WTC11 (cell line): Measurements from ENCODE around the gene S100A7. TPM values are rescaled to one million over a fixed set of nuclear protein-coding genes. Genes with fewer than 3 reads are reported as not detected.

Source experiments
- ATAC-seq: fragments of 200-7000 bp; cut with Tn5 transposase; 2 replicates; pipeline ENCODE4 v1.10.0; 2021; ENCODE audit warnings: mild to moderate bottlenecking, moderate library complexity
- CTCF ChIA-PET: fragments of 300-600 bp; sonication (Branson Sonifier 250); formaldehyde crosslinking; loops from one replicate; lab custom pipeline; 2021; ENCODE audit warnings: antibody characterized with exemption; lab: Charles Lee
- POLR2A ChIA-PET: fragments of 350-600 bp; sonication (Branson Sonifier 250); formaldehyde crosslinking; loops from one replicate; lab custom pipeline; 2021; ENCODE audit warnings: antibody characterized with exemption; lab: Charles Lee
- DNase-seq: peaks from one replicate; pipeline ENCODE4 v3.0.0; 2021; ENCODE audit warnings: low spot score
- H3K27ac Mint-ChIP-seq: 2 replicates; pipeline ENCODE4 v1.8.0; 2021; ENCODE audit warnings: mixed read lengths
- H3K27me3 Mint-ChIP-seq: 2 replicates; pipeline ENCODE4 v1.8.0; 2021; ENCODE audit warnings: low read depth, mild to moderate bottlenecking, moderate library complexity, mixed read lengths
- H3K36me3 Mint-ChIP-seq: 2 replicates; pipeline ENCODE4 v1.8.0; 2021; ENCODE audit warnings: mixed read lengths
- H3K4me1 Mint-ChIP-seq: 2 replicates; pipeline ENCODE4 v1.8.0; 2022; ENCODE audit warnings: mixed read lengths
- H3K4me3 Mint-ChIP-seq: 2 replicates; pipeline ENCODE4 v1.8.0; 2021; ENCODE audit warnings: mild to moderate bottlenecking, moderate library complexity, mixed read lengths
- H3K9me3 Mint-ChIP-seq: 2 replicates; pipeline ENCODE4 v1.8.0; 2021; ENCODE audit warnings: mixed read lengths
- ATF2 ChIP-seq: sonication (generic); formaldehyde crosslinking; IDR thresholded peaks from 2 replicates; pipeline ENCODE4 v1.8.1; 2022; ENCODE audit warnings: low read depth, missing genetic modification reagents, borderline replicate concordance
- ATF6 ChIP-seq: sonication (generic); formaldehyde crosslinking; IDR thresholded peaks from 2 replicates; pipeline ENCODE4 v1.8.1; 2023; ENCODE audit warnings: mild to moderate bottlenecking, missing genetic modification reagents
- E2F1 ChIP-seq: sonication (generic); formaldehyde crosslinking; IDR thresholded peaks from 2 replicates; pipeline ENCODE4 v1.8.0; 2022; ENCODE audit warnings: mild to moderate bottlenecking, missing genetic modification reagents
- JAZF1 ChIP-seq: fragments of 250-450 bp; sonication (Bioruptor Pico); IDR thresholded peaks from 2 replicates; pipeline ENCODE4 v1.9.0; 2021; ENCODE audit warnings: moderate library complexity, mild to moderate bottlenecking, inconsistent platforms
- MXD4 ChIP-seq: fragments of 250-450 bp; sonication (Bioruptor Pico); IDR thresholded peaks from 2 replicates; pipeline ENCODE4 v1.8.0; 2021; ENCODE audit warnings: mild to moderate bottlenecking, moderate library complexity, borderline replicate concordance
- MYBL2 ChIP-seq: sonication (generic); formaldehyde crosslinking; IDR thresholded peaks from 2 replicates; pipeline ENCODE4 v1.8.1; 2023; ENCODE audit warnings: mild to moderate bottlenecking, moderate library complexity, missing genetic modification reagents
- PREB ChIP-seq: sonication (generic); formaldehyde crosslinking; IDR thresholded peaks from 2 replicates; pipeline ENCODE4 v1.8.1; 2022; ENCODE audit warnings: mild to moderate bottlenecking, missing genetic modification reagents, moderate library complexity, borderline replicate concordance
- RORB ChIP-seq: fragments of 250-450 bp; sonication (Bioruptor Pico); IDR thresholded peaks from 2 replicates; pipeline ENCODE4 v1.9.0; 2021; ENCODE audit warnings: mild to moderate bottlenecking
- TCF7 ChIP-seq: sonication (generic); formaldehyde crosslinking; IDR thresholded peaks from 2 replicates; pipeline ENCODE4 v1.8.0; 2022; ENCODE audit warnings: mild to moderate bottlenecking, low read depth, missing genetic modification reagents, moderate library complexity
- ZBTB43 ChIP-seq: sonication (generic); formaldehyde crosslinking; IDR thresholded peaks from 2 replicates; pipeline ENCODE4 v1.8.1; 2023; ENCODE audit warnings: mild to moderate bottlenecking, missing genetic modification reagents
- ZNF219 ChIP-seq: sonication (generic); formaldehyde crosslinking; IDR thresholded peaks from 2 replicates; pipeline ENCODE4 v1.8.0; 2023; ENCODE audit warnings: missing genetic modification reagents, mild to moderate bottlenecking, borderline replicate concordance
- ZNF423 ChIP-seq: fragments of 250-450 bp; sonication (Bioruptor Pico); IDR thresholded peaks from 2 replicates; pipeline ENCODE4 v2.1.2; 2022; ENCODE audit warnings: mild to moderate bottlenecking, moderate library complexity
- ZNF512 ChIP-seq: sonication (generic); formaldehyde crosslinking; IDR thresholded peaks from 2 replicates; pipeline ENCODE4 v1.8.1; 2022; ENCODE audit warnings: missing genetic modification reagents, borderline replicate concordance
- ZNF532 ChIP-seq: fragments of 250-450 bp; sonication (Bioruptor Pico); IDR thresholded peaks from 2 replicates; pipeline ENCODE4 v1.9.0; 2021; ENCODE audit warnings: mild to moderate bottlenecking, borderline replicate concordance
- total RNA-seq: library from RNA; stranded (reverse); gene quantifications from 3 replicates; pipeline ENCODE4 v1.2.3, GENCODE V29; 2021

S100A7 gene
- total RNA-seq, 1 experiment from 2014 or later, result not detected

- DNase-seq (no peak), ATAC-seq (no peak)
- Mint-ChIP-seq H3K4me3 (no peak overlapping the region), H3K4me1 (no peaks in the 10 kb centered on the region), H3K27me3 (peaks cover 3% of the 10 kb centered on the region; the same call in 1 of the 2 replicates), H3K27ac (no peak overlapping the region), H3K9me3 (no peaks in the 10 kb centered on the region), H3K36me3 (no peaks in the 10 kb centered on the region)
- no peak for TF ChIP-seq ATF6
- no peak for TF ChIP-seq ATF2 (CRISPR knock-in tag)
- no peak for TF ChIP-seq ZNF532 (CRISPR knock-in tag)
- no peak for TF ChIP-seq PREB (CRISPR knock-in tag)
- no peak for TF ChIP-seq ZNF512 (CRISPR knock-in tag)
- no peak for TF ChIP-seq JAZF1
- TF ChIP-seq E2F1 (CRISPR knock-in tag), result no peak
- no peak for TF ChIP-seq RORB (CRISPR knock-in tag)
- TF ChIP-seq TCF7 (CRISPR knock-in tag), result no peak
- ChIA-PET CTCF (interaction anchor here (1.3 kb wide), 1 partner anchor 67 kb away, joined by 7 read pairs; no protein-coding TSS in a partner anchor), POLR2A (no interaction called here)
Measured at GRCh38 chr1:153428073-153428638, 32.3 kb downstream of the S100A7 start.

GRCh38 chr1:153426809-153427208 lies 33.6 kb downstream of the S100A7 start:
- no peaks in the 10 kb centered on the region for H3K4me1 Mint-ChIP-seq
- ChIA-PET CTCF (interaction anchor here (1.3 to 1.6 kb wide), 2 partner anchors 68 to 71 kb away, joined by 4 to 8 read pairs; no protein-coding TSS in a partner anchor), POLR2A (no interaction called here)
- ATAC-seq (no peak), DNase-seq (no peak)
- H3K9me3 Mint-ChIP-seq, result no peaks in the 10 kb centered on the region
- H3K36me3 Mint-ChIP-seq, result no peaks in the 10 kb centered on the region
- peaks cover 3% of the 10 kb centered on the region; the same call in 1 of the 2 replicates for H3K27me3 Mint-ChIP-seq
- H3K27ac Mint-ChIP-seq, result no peak overlapping the region
- H3K4me3 Mint-ChIP-seq, result no peak overlapping the region
- TF ChIP-seq ZNF423 (CRISPR knock-in tag) (no peak), ATF6 (no peak), ZNF219 (CRISPR knock-in tag) (no peak), MXD4 (CRISPR knock-in tag) (no peak), ZBTB43 (CRISPR knock-in tag) (no peak), MYBL2 (CRISPR knock-in tag) (no peak)
